Thoracic aorta (tissue), 2 donors: ENCODE results near the gene VDAC2. TPM values are rescaled to one million over a fixed set of nuclear protein-coding genes. Genes with fewer than 3 reads are reported as not detected.
"Not testable (repeated sequence)": the region's sequence is repeated elsewhere in the genome, so short reads cannot be mapped to it uniquely, and the experiment has no call there.

Experiments used
- ATAC-seq: fragments of 150-250 bp; one replicate; pipeline ENCODE4 v1.8.0; 2017; ENCODE audit warnings: low read depth; ENCODE audit not compliant: insufficient number of reproducible peaks, low FRiP score
- DNase-seq: peaks from one replicate; pipeline ENCODE4 v3.0.0-alpha.2; 2020; ENCODE audit warnings: low spot score
- H3K27ac ChIP-seq, 2 donors: fragments of 200-600 bp; sonication (generic); 1 replicate in 1 of 2; 2 replicates in 1 of 2; pipeline ENCODE4 v1.5.1; 2016; ENCODE audit warnings: mild to moderate bottlenecking in 2 of 2, moderate library complexity in 2 of 2
- H3K27me3 ChIP-seq: fragments of 200-600 bp; sonication (generic); replicated peaks from 2 replicates; pipeline ENCODE4 v1.6.0; 2016; ENCODE audit warnings: mild to moderate bottlenecking; ENCODE audit not compliant: insufficient read depth
- H3K36me3 ChIP-seq: fragments of 200-600 bp; sonication (generic); one replicate; pipeline ENCODE4 v1.5.1; 2016
- H3K4me1 ChIP-seq, 2 donors: fragments of 200-600 bp; sonication (generic); 1 replicate in 1 of 2; 2 replicates in 1 of 2; pipeline versions ENCODE4 v1.5.1 to v1.6.0; 2016; ENCODE audit warnings: low read depth in 2 of 2, mild to moderate bottlenecking in 1 of 2; ENCODE audit not compliant: control insufficient read depth in 1 of 2
- H3K4me3 ChIP-seq: fragments of 200-600 bp; sonication (generic); 2 replicates; pipeline ENCODE4 v1.5.1; 2016; ENCODE audit warnings: mild to moderate bottlenecking
- H3K9me3 ChIP-seq: fragments of 200-600 bp; sonication (generic); 2 replicates; pipeline ENCODE4 v1.5.1; 2016
- CTCF ChIP-seq: fragments of 200-600 bp; sonication (generic); IDR thresholded peaks from one replicate; pipeline ENCODE4 v1.5.1; 2019; ENCODE audit warnings: antibody characterized with exemption
- total RNA-seq, 2 donors: library from RNA; depleted of rRNA; stranded (reverse); fragments of >200 nt; gene quantifications; one replicate each; pipeline versions ENCODE4 v1.1.0 to v1.2.3, GENCODE V29; 2016

Gene VDAC2
- total RNA-seq, 2 donors from 2014 or later: 93.3 to 98.0 TPM

DNA sequence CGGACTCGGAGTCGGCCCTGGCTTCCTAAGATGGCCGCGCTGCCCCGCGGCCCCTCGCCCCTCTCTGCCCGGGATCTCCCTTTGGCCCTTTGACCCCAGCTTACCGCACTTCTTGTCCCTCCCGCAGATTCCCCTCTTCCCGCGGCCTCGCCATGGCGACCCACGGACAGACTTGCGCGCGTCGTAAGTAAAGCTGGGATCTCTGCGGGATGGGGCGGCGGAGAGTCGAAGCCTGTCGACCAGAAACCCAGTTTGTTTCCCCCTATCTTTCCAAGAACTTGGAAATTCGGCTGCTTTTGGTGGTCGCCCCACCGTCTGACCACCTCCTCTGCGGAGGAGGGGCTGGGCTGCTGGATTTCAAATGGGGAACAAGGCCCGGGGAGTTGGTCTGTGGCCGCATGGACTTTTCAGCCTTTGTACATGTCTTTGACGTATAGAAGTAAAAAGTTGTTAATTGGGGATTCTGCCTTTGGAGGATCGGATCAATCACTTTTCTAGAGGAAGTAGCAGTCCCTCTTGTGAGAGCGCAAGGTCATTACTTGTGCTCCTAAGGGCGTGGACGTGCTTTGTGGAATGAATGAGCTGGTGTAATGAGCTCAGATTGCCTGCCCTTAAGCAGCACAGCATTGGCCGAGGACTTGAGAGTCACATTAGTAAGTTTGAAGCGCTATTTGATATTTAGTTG, 553 bp downstream of the VDAC2 start:
- Histone ChIP-seq H3K9me3 (no peaks in the 10 kb centered on the region), H3K36me3 (peaks cover 13% of the 10 kb centered on the region), H3K4me1 (peaks cover 14 to 35% of the 10 kb centered on the region in 2 donors), H3K27me3 (no peaks in the 10 kb centered on the region), H3K27ac (peak overlapping the region; percentile 97 to 99), H3K4me3 (peak overlapping the region; percentile 93)
- ATAC-seq (no peak), DNase-seq (no peak)
- no peak for TF ChIP-seq CTCF

DNA sequence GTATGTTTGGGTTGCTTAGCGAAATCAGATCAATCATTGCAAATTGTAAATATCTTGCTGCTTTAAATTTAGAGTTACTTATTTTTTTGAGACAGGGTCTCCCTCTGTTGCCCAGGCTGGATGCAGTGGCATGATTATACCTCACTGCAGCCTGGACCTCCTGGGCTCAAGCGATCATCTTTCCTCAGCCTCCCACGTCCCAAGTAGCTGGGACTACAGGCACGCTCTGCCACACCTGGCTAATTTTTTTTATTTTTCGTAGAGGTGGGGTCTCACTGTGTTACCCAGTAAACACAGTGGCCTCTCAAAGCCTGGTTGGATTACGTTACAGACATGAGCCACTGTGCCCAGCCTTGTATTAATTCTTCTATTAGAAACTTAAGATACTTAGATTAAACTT, 1.7 kb downstream of the VDAC2 start:
- Histone ChIP-seq H3K36me3 (peaks cover 24% of the 10 kb centered on the region), H3K4me3 (no peak overlapping the region), H3K27ac (peak overlapping the region in 1 of 2 donors; percentile 15), H3K27me3 (no peaks in the 10 kb centered on the region), H3K4me1 (peaks cover 14 to 47% of the 10 kb centered on the region in 2 donors), H3K9me3 (no peaks in the 10 kb centered on the region)
- DNase-seq (no peak), ATAC-seq (no peak)
- no peak for TF ChIP-seq CTCF

GRCh38 chr10:75220274-75220673, 9.7 kb downstream of the VDAC2 start:
- no peak for TF ChIP-seq CTCF
- DNase-seq: no peak
- H3K9me3 ChIP-seq: no peaks in the 10 kb centered on the region
- H3K27ac ChIP-seq: peak overlapping the region in 1 of 2 donors; percentile 37
- peaks cover 16 to 41% of the 10 kb centered on the region in 2 donors for H3K4me1 ChIP-seq
- H3K27me3 ChIP-seq: no peaks in the 10 kb centered on the region
- no peak overlapping the region for H3K4me3 ChIP-seq
- peaks cover 71% of the 10 kb centered on the region for H3K36me3 ChIP-seq
- no peak for ATAC-seq

DNA sequence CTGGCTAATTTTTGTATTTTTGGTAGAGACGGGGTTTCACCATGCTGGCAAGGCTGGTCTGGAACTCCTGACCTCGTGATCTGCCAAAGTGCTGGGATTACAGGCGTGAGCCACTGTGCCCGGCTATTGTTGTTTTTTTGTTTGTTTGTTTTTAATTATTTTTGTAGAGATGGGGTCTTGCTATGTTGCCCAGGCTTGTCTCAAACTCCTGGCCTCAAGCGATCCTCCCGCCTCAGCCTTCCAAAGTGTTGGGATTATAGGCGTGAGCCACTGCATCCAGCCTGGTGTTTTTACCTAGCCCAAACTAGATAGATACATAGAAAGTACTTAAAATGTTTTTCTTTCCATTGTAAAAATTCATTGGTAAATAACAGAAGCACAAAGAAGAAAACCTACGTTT, 10.9 kb downstream of the VDAC2 start:
- H3K27ac ChIP-seq, DNase-seq, ATAC-seq, H3K4me3 ChIP-seq, H3K27me3 ChIP-seq, H3K9me3 ChIP-seq: not testable (repeated sequence)
- peaks cover 61% of the 10 kb centered on the region for H3K36me3 ChIP-seq
- peaks cover 18 to 41% of the 10 kb centered on the region in 2 donors for H3K4me1 ChIP-seq

DNA sequence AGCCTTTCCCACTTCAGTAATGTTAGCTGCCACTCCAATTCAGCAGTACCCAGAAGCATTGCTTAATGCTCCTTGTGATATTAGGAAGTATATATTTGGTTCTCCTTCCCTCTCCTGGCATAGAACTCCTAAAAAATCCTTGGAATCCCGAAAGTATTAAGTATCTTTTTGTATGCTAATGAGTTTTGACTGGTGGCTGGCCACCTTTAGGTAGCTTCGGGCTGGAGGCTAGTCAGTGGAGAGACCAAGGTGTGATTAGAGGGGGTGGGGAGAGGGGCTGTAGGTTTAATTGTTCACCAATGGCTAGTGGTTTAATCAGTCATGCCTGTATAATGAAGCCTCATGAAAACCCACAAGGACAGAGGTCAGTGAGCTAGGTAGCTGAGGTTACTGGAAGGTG, 12.9 kb downstream of the VDAC2 start:
- no peak for TF ChIP-seq CTCF
- peaks cover 25 to 51% of the 10 kb centered on the region in 2 donors for H3K4me1 ChIP-seq
- H3K27ac ChIP-seq: peak overlapping the region; percentile 80 to 90
- no peaks in the 10 kb centered on the region for H3K9me3 ChIP-seq
- H3K4me3 ChIP-seq: no peak overlapping the region
- no peak for DNase-seq
- H3K36me3 ChIP-seq: peaks cover 42% of the 10 kb centered on the region
- no peak for ATAC-seq
- no peaks in the 10 kb centered on the region for H3K27me3 ChIP-seq

DNA sequence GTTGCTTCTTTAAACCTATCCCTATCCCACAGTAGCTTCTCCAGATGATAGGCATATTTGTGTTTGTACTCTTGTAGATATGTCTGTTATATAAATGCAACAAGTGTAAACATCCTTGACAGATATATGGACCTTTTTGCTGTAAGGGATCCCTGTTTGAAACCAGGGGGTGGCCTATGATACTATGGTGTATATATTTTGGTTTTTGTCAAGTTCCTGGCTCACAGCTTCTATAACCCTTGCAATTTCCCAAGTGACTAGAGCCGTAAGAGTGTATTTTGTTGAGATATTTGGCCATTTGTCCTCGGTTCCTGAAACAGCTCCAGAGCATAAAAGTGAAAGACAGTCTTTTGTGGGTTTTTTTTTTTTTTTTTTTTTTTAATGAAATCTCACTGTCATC, 15.5 kb downstream of the VDAC2 start:
- Histone ChIP-seq H3K27me3 (no peaks in the 10 kb centered on the region), H3K27ac (peak overlapping the region; percentile 80 to 90), H3K4me1 (peaks cover 32 to 66% of the 10 kb centered on the region in 2 donors), H3K9me3 (no peaks in the 10 kb centered on the region), H3K4me3 (peak overlapping the region; percentile 46), H3K36me3 (peaks cover 25% of the 10 kb centered on the region)
- no peak for DNase-seq
- TF ChIP-seq CTCF: no peak
- ATAC-seq: no peak
